ENCODE measurements around the gene UCN.

GRCh38 chr2:27314709-27315108 is 6.5 kb upstream of the UCN start:
- TF ChIP-seq POLR2A (IDR thresholded peaks at IDR 0.05; ENCODE audit: low read depth) (no peak), EP300 (IDR thresholded peaks at IDR 0.05) (no peak), POLR2AphosphoS5 (IDR thresholded peaks at IDR 0.05) (no peak)
- TF ChIP-seq, protein P1, sequence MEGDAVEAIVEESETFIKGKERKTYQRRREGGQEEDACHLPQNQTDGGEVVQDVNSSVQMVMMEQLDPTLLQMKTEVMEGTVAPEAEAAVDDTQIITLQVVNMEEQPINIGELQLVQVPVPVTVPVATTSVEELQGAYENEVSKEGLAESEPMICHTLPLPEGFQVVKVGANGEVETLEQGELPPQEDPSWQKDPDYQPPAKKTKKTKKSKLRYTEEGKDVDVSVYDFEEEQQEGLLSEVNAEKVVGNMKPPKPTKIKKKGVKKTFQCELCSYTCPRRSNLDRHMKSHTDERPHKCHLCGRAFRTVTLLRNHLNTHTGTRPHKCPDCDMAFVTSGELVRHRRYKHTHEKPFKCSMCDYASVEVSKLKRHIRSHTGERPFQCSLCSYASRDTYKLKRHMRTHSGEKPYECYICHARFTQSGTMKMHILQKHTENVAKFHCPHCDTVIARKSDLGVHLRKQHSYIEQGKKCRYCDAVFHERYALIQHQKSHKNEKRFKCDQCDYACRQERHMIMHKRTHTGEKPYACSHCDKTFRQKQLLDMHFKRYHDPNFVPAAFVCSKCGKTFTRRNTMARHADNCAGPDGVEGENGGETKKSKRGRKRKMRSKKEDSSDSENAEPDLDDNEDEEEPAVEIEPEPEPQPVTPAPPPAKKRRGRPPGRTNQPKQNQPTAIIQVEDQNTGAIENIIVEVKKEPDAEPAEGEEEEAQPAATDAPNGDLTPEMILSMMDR (IDR thresholded peaks at IDR 0.05): no peak
